Kidney (tissue), 14 donors: Measurements from ENCODE around the gene ERO1A. TPM values are rescaled to one million over a fixed set of nuclear protein-coding genes. Genes with fewer than 3 reads are reported as not detected.

Experiments used
- DNase-seq, 5 donors: peaks; one replicate each; pipeline ENCODE4 v3.0.0-alpha.2; 2013 to 2020
- FAIRE-seq: peaks from 2 replicates; lab custom pipeline; 2012; peaks lifted over from hg19 to GRCh38; lab: Jason Lieb, UNC
- H3K27ac ChIP-seq, 2 donors: one replicate each; pipeline ENCODE4 v1.7.0; 2013; ENCODE audit warnings: low read depth in 2 of 2, low read length in 2 of 2, inconsistent platforms in 1 of 2
- H3K27me3 ChIP-seq: one replicate; pipeline ENCODE4 v1.7.1; 2013; ENCODE audit warnings: low read length, inconsistent platforms; ENCODE audit not compliant: control insufficient read depth, insufficient read depth
- H3K36me3 ChIP-seq, 3 donors: one replicate each; pipeline versions ENCODE4 v1.7.0 to v1.7.1; 2013; ENCODE audit warnings: low read length in 3 of 3, control low read depth in 1 of 3, inconsistent platforms in 1 of 3; ENCODE audit not compliant: insufficient read depth in 3 of 3, control insufficient read depth in 2 of 3
- H3K4me1 ChIP-seq, 3 donors: one replicate each; pipeline versions ENCODE4 v1.7.0 to v1.7.1; 2013; ENCODE audit warnings: low read length in 3 of 3, inconsistent platforms in 1 of 3, low read depth in 1 of 3; ENCODE audit not compliant: control insufficient read depth in 2 of 3, insufficient read depth in 2 of 3
- H3K4me3 ChIP-seq, 3 donors: one replicate each; pipeline versions ENCODE4 v1.7.0 to v1.8.1; 2013; ENCODE audit warnings: low read length in 3 of 3, control low read depth in 1 of 3, inconsistent platforms in 1 of 3
- H3K9ac ChIP-seq, 3 donors: one replicate each; pipeline versions ENCODE4 v1.7.0 to v1.7.1; 2013; ENCODE audit warnings: low read length in 3 of 3, control low read depth in 1 of 3, inconsistent platforms in 1 of 3
- H3K9me3 ChIP-seq, 3 donors: one replicate each; pipeline versions ENCODE4 v1.7.0 to v1.7.1; 2013; ENCODE audit warnings: low read length in 3 of 3, control low read depth in 1 of 3, inconsistent platforms in 1 of 3; ENCODE audit not compliant: control insufficient read depth in 2 of 3, insufficient read depth in 1 of 3
- intact Hi-C: fragments of 100-400 bp; cut with DNase I; formaldehyde crosslinking; loops from one replicate; pipeline ENCODE4 v1.11.1; 2022
- polyA plus RNA-seq: library from polyadenylated mRNA; stranded (reverse); fragments of 350-450 nt; fragmentation: Illumina TruSeq; extraction: RNeasy Lipid Tissue Mini Kit (QIAGEN cat#74804); gene quantifications from one replicate; pipeline ENCODE4 v1.2.3, GENCODE V29; 2014; ENCODE audit warnings: low read depth, low replicate concordance; ENCODE audit not compliant: insufficient read depth
- total RNA-seq: library from RNA; stranded (reverse); fragmentation: NEBNext Ultra II Directional; extraction: Animal tissue kit (Norgen Biotek cat#: 25700); gene quantifications from one replicate; pipeline ENCODE4 v1.2.1, GENCODE V29; 2021
- TF ChIP-seq, protein P1 (sequence below): IDR thresholded peaks from 3 replicates; pipeline ENCODE4 v1.5.1; 2012; ENCODE audit warnings: mild to moderate bottlenecking, moderate library complexity, borderline replicate concordance; ENCODE audit not compliant: insufficient read depth; ENCODE audit errors: extremely low read depth
- donor health status: control.
- donor health status: control.
- donor health status: control.
- donor health status: control.
- donor health status: control.
- donor health status: DM: yes; HTN: yes; CAD: no.
- donor health status: Normal renal cell carcinoma (clear cell type).

ERO1A gene
- total and polyA plus RNA-seq, 2 donors from 2014 or later: 8.6 to 40.5 TPM

DNA sequence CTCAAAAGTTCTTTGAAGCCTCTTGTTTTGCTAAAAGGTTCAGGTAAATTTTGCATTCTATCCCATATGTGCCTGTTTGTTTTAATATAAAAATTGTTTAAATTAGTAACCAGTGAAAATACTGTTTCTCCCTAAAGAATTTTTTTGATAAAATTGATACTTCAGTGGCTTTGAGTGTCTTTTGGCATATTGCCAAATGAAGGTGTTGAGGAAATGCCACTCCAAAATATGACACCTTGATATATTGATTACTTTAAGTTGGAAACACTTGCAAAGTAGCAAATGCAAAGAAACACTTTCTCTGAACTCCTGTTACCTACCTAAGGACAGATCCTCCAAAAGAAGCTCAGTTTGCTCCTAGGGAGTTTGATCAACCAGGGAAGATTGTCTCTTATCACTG lies 43.1 kb upstream of the ERO1A start:
- FAIRE-seq: no peak
- Histone ChIP-seq H3K9me3 (no peaks in the 10 kb centered on the region), H3K36me3 (no peaks in the 10 kb centered on the region), H3K27ac (no peak overlapping the region), H3K4me1 (peaks cover 0 to 5% (median 3%) of the 10 kb centered on the region in 3 donors), H3K9ac (no peak overlapping the region), H3K4me3 (no peak overlapping the region), H3K27me3 (no peaks in the 10 kb centered on the region)
- TF ChIP-seq, protein P1, sequence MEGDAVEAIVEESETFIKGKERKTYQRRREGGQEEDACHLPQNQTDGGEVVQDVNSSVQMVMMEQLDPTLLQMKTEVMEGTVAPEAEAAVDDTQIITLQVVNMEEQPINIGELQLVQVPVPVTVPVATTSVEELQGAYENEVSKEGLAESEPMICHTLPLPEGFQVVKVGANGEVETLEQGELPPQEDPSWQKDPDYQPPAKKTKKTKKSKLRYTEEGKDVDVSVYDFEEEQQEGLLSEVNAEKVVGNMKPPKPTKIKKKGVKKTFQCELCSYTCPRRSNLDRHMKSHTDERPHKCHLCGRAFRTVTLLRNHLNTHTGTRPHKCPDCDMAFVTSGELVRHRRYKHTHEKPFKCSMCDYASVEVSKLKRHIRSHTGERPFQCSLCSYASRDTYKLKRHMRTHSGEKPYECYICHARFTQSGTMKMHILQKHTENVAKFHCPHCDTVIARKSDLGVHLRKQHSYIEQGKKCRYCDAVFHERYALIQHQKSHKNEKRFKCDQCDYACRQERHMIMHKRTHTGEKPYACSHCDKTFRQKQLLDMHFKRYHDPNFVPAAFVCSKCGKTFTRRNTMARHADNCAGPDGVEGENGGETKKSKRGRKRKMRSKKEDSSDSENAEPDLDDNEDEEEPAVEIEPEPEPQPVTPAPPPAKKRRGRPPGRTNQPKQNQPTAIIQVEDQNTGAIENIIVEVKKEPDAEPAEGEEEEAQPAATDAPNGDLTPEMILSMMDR: no peak
- intact Hi-C loops: no loop called here
- DNase-seq: no peak

DNA sequence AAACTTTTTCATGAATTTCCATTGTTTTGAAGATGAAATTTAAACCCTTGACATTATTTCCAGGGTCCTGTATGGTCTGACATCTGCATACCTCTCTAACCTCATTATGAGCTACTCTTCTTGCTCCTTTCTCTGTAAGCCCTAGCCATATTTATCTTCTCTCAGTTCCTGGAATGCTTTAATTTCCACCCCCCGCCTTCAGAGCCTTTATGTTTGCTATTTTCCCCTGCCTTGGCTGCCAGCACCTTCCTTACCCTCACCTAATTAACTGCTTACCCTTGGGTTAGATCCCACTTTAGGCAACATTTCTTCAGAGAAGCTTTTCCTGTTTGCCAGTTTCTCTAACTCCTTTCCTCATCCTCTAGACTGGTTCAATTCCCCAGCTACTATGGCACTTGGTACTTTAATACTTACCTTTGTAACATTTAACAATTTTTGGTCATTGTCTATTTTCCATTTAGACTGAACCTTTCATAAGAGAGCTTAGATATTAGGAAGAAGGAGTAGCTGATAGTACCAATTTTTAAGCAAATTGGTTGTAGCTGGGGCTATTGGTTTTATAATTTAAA lies 40.6 kb upstream of the ERO1A start:
- DNase-seq: no peak
- H3K4me1 ChIP-seq: peaks cover 0 to 6% (median 0%) of the 10 kb centered on the region in 3 donors
- H3K36me3 ChIP-seq: no peaks in the 10 kb centered on the region
- FAIRE-seq: no peak
- TF ChIP-seq, protein P1: no peak
- H3K27me3 ChIP-seq: no peaks in the 10 kb centered on the region
- no peak overlapping the region for H3K27ac ChIP-seq
- H3K4me3 ChIP-seq: no peak overlapping the region
- intact Hi-C loops: no loop called here
- H3K9ac ChIP-seq: no peak overlapping the region
- no peaks in the 10 kb centered on the region for H3K9me3 ChIP-seq

DNA sequence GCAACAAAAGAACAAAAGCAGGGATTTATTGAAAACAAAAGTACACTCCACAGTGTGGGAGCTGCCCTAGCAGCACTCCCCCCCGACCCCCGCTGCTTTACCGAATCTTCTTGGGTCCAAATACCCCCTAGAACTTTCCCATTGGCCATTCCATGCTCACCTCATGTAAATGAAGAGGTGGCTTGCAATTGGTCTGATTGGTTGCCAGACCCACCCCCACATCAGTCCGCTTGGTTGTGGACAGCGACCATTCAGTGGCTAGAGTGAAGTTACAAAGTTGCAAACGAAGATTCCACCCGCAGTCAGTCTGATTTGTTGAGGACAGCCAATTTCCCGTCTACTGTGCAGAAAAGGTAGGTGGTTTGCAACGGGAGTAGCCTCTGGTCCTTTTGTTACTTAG lies 38.5 kb upstream of the ERO1A start:
- Histone ChIP-seq H3K36me3 (no peaks in the 10 kb centered on the region), H3K9me3 (no peaks in the 10 kb centered on the region), H3K27me3 (no peaks in the 10 kb centered on the region), H3K27ac (no peak overlapping the region), H3K9ac (no peak overlapping the region), H3K4me1 (peaks cover 0 to 9% (median 0%) of the 10 kb centered on the region in 3 donors), H3K4me3 (no peak overlapping the region)
- TF ChIP-seq, protein P1: no peak
- FAIRE-seq (no peak), DNase-seq (no peak)
- intact Hi-C loops: no loop called here
